ENCODE data around the gene KRT7.

KRT7 gene

DNA sequence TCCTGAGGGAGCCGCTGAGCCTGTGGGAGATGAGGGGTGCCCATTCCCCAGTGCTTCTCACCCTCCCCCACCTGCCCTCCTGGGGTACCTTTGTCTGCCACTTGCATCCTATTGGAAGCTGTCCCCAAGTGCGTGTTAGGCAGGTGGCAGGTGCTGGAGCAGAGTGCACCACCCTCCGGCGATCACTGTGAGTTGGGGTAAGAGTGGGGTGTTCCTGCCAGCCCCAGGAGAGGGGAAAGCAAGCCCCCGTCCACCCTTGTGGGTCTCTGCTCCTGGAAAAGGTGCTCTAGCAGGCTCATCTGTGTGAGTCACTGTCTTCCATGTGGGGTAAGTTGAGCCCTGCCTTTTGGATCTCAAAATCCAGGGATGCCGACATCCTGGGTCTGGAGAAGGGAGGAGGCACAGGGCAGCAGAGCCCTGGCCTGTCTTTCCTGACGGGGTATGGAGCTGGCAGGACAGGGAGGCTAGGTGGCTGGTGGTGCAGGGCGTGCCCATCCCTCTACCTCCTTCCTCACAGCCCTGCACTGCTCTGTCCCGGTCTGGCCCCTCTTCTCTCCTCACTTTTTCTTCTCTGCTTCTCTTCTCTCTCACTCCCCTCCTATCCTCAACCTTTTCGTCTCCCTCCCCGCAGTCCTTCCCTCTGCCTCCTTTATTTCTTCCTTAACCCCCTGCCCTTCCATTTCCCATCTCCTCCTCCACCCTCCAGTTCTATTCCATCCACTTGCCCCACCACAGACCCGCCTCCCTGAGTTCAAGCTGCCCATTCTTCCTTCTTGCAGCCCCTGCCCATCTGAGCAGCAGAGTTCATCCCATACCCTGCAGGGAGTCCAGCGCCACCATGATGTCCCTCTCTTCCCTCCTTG lies 20.1 kb upstream of the KRT7 start:
- DNase-seq, result no peak

GRCh38 chr12:52213564-52214420 lies 19.3 kb upstream of the KRT7 start:
- no peak for DNase-seq

- DNase-seq, result no peak
These were observed 18.6 kb upstream of the KRT7 start for GRCh38 chr12:52214421-52214802.

DNA sequence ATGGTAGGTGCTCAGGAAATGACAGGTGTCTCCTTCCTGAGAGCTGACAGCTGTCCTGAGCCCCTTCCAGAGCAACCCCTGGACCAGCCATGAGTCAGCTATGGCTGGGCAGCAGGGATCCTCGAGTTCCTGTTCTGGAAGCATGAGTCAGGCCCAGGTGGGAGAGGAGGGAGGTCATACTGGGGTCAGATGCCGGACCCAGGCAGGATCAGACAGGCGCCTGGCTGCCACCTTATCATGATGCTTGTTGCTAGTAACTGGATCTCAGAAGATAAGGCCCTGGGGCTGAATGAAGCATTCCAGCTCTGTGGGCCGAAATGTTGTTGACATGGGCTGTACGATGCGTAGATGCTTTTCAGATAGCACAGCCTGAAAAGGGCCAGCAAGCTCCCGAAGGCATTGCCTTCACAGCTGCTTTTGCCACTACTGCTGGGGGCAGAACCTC lies 17.4 kb upstream of the KRT7 start:
- DNase-seq, result no peak

- DNase-seq, result no peak
These were observed 16.9 kb upstream of the KRT7 start for GRCh38 chr12:52216100-52216499.

GRCh38 chr12:52216807-52217206 lies 16.2 kb upstream of the KRT7 start:
- no peak for DNase-seq

GRCh38 chr12:52217223-52217622 lies 15.8 kb upstream of the KRT7 start:
- DNase-seq, result peak; percentile 32

- no peak for DNase-seq
These were observed 15.0 kb upstream of the KRT7 start for GRCh38 chr12:52218001-52218400.

DNA sequence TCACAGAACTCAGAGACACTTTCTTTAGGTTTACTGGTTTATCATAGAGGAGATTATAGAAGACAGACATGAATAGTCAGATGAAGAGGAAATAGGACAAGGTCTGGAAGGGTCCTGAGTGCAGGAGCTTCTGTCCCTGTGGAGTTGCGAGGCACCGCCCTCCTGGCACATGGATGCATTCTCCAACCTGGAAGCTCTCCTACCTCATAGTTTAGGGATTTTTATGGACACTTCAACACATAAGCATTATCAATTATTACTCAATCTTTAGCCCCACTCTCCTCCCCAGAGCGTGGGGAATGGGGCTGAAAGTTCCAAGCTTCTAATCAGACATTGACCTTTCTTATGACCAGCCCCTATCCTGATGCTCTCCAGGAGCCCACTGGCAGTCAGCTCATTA lies 12.6 kb upstream of the KRT7 start:
- no peak for DNase-seq

GRCh38 chr12:52221070-52221781 lies 11.8 kb upstream of the KRT7 start:
- DNase-seq, result no peak

GRCh38 chr12:52221912-52222457 lies 11.1 kb upstream of the KRT7 start:
- no peak for DNase-seq

DNA sequence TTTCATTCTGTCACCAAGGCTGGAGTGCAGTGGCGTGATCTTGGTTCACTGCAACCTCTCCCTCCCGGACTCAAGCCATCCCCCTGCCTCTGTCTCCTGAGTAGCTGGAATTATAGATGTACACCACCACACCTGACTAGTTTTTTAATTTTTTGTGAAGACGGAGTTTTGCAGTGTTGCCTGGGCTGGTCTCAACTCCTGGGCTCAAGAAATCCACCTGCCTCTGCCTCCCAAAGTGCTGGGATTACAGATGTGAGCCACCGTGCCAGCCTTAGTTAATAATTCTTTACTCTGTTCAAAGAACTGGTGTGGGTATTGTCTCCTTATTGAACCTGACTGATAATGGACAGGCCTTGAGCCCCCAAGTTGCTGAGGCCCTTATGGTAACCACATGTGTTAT lies 10.4 kb upstream of the KRT7 start:
- DNase-seq, result no peak

GRCh38 chr12:52223406-52224039 lies 9.5 kb upstream of the KRT7 start:
- DNase-seq, result no peak

DNA sequence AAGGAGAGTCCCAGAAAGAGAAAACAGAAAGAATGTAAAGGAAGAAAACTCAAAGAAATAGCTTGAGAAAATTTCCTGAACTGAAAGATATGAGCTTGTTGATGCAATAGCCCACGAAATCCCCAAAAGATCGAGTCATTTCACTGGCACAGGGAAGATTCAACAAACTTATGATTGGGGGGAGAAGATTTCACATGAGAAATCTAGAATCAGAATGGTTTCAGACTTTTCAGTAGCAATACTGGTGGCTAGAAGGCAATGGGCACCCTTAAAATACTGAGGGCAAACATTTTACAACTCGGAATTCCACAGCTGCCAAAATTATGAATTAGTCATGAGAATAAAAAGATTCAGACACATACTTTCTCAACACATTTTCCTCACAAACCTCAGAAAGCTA lies 8.9 kb upstream of the KRT7 start:
- no peak for DNase-seq

DNA sequence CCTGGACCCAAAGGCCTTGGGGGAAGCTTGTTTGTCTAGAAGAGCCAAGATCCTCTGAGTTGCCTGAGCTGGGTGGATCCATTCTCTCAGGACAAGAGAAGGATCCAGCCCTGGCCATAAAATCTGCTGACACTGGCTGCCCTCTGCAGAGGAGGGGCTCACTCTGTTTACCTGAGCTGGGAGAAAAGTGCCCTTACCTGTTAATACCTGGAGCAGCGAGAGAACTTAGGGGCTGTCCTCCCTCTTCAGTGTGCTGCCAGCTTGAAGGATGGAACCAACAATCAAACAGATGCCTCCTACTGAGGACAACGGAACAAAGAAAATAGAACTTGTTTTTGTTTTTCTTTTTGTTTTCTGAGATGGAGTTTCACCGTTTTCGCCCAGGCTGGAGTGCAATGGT lies 7.3 kb upstream of the KRT7 start:
- DNase-seq, result no peak

- no peak for DNase-seq
These were observed 6.6 kb upstream of the KRT7 start for GRCh38 chr12:52226446-52226845.

GRCh38 chr12:52227606-52228166 lies 5.4 kb upstream of the KRT7 start:
- no peak for DNase-seq

GRCh38 chr12:52228366-52228765 lies 4.7 kb upstream of the KRT7 start:
- no peak for DNase-seq

DNA sequence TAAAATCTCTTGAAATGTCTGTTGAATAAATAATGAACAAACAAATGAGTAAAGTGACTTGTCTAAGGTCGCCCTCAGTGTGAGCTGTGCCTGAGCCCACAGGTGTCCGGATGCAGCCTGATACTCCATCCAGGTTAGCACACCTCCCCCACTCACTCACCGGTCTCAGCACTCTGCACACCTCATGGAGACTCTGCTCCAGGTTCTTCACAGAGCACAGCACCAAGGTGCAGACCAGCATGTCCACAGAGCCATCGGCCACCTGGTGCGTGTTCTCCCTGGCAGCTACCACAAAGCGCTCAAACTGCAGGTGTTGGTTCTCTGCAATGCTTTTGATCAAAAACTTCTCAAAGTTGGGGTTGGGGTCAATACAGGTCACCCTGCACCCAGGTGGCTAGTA lies 4.1 kb upstream of the KRT7 start:
- DNase-seq, result no peak

- no peak for DNase-seq
These were observed 3.2 kb upstream of the KRT7 start for GRCh38 chr12:52229836-52230343.

- DNase-seq, result peak; percentile 14
These were observed 2.4 kb upstream of the KRT7 start for GRCh38 chr12:52230364-52231281.
